Prostate gland (tissue), 2 donors: Measurements from ENCODE around the gene CNDP2. TPM values are rescaled to one million over a fixed set of nuclear protein-coding genes. Genes with fewer than 3 reads are reported as not detected.

Experiments
- DNase-seq: peaks from one replicate; pipeline ENCODE4 v3.0.0-alpha.2; 2019; ENCODE audit warnings: low spot score
- H3K27ac ChIP-seq, 2 donors: fragments of 200-600 bp; sonication (generic); 2 replicates each; pipeline ENCODE4 v1.5.1; 2017 to 2019
- H3K27me3 ChIP-seq: fragments of 200-600 bp; sonication (generic); replicated peaks from 2 replicates; pipeline ENCODE4 v1.5.1; 2019; ENCODE audit not compliant: insufficient read depth
- H3K36me3 ChIP-seq, 2 donors: fragments of 200-600 bp; sonication (generic); 1 replicate in 1 of 2; 2 replicates in 1 of 2; pipeline versions ENCODE4 v1.5.1 to v1.8.1; 2017 to 2019
- H3K4me1 ChIP-seq: fragments of 200-600 bp; sonication (generic); replicated peaks from 2 replicates; pipeline ENCODE4 v1.5.1; 2019
- H3K4me3 ChIP-seq, 2 donors: fragments of 200-600 bp; sonication (generic); 2 replicates each; pipeline ENCODE4 v1.5.1; 2017 to 2019
- H3K9me3 ChIP-seq: fragments of 200-600 bp; sonication (generic); 2 replicates; pipeline ENCODE4 v1.5.1; 2017
- CTCF ChIP-seq, 4 experiments: fragments of 200-600 bp in 2 of 4; fragments of 450-650 bp in 2 of 4; sonication (generic) in 2 of 4; IDR thresholded peaks; 1 replicate in 3 of 4; 2 replicates in 1 of 4; pipeline ENCODE4 v1.5.1; 2016 to 2019; ENCODE audit warnings: antibody characterized with exemption in 4 of 4, mild to moderate bottlenecking in 2 of 4, moderate library complexity in 2 of 4
- POLR2A ChIP-seq: fragments of 450-650 bp; IDR thresholded peaks from one replicate; pipeline ENCODE4 v1.6.1; 2016; ENCODE audit warnings: antibody characterized with exemption, mild to moderate bottlenecking
- POLR2AphosphoS5 ChIP-seq: sonication (generic); formaldehyde crosslinking; IDR thresholded peaks from one replicate; pipeline ENCODE4 v1.6.1; 2017; ENCODE audit warnings: antibody characterized with exemption
- WGBS: methylation state at CpG from one replicate; pipeline ENCODE4 v1.1.5; 2018; 5-methylcytosine and 5-hydroxymethylcytosine counted together
- intact Hi-C: fragments of 100-400 bp; cut with DNase I; formaldehyde crosslinking; loops from one replicate; pipeline ENCODE4 v1.14.2; 2022
- total RNA-seq, 2 donors: library from RNA; depleted of rRNA; stranded (reverse); fragments of >200 nt; gene quantifications; one replicate each; pipeline ENCODE4 v1.1.0, GENCODE V29; 2016

CNDP2 gene
- total RNA-seq, 2 donors from 2014 or later: 144 to 294 TPM

GRCh38 chr18:74507927-74508326, 11.8 kb downstream of the CNDP2 start:
- Histone ChIP-seq H3K27me3 (no peaks in the 10 kb centered on the region), H3K36me3 (peaks cover 0 to 8% of the 10 kb centered on the region in 2 donors), H3K9me3 (no peaks in the 10 kb centered on the region), H3K27ac (no peak overlapping the region), H3K4me1 (no peaks in the 10 kb centered on the region), H3K4me3 (no peak overlapping the region)
- no peak for TF ChIP-seq POLR2AphosphoS5
- no peak for TF ChIP-seq CTCF (IDR thresholded peaks at IDR 0.05)
- TF ChIP-seq POLR2A: no peak
- WGBS: 88% methylated on average over 14 of the region's 14 CpGs
- no peak for DNase-seq
- intact Hi-C loops: no loop called here

- no peaks in the 10 kb centered on the region for H3K4me1 ChIP-seq
- TF ChIP-seq POLR2A: no peak
- no peak for TF ChIP-seq POLR2AphosphoS5
- TF ChIP-seq CTCF (IDR thresholded peaks at IDR 0.05): no peak
- no peak overlapping the region for H3K4me3 ChIP-seq
- intact Hi-C loops: no loop called here
- DNase-seq: no peak
- H3K27ac ChIP-seq: no peak overlapping the region
- H3K27me3 ChIP-seq: no peaks in the 10 kb centered on the region
- H3K36me3 ChIP-seq: peaks cover 0 to 8% of the 10 kb centered on the region in 2 donors
- H3K9me3 ChIP-seq: no peaks in the 10 kb centered on the region
- WGBS: 82% methylated on average over 9 of the region's 9 CpGs
Measured at GRCh38 chr18:74508366-74508765, 12.2 kb downstream of the CNDP2 start.

- no peaks in the 10 kb centered on the region for H3K27me3 ChIP-seq
- TF ChIP-seq POLR2A: no peak
- TF ChIP-seq POLR2AphosphoS5: no peak
- no peak for TF ChIP-seq CTCF (IDR thresholded peaks at IDR 0.05)
- H3K4me1 ChIP-seq: no peaks in the 10 kb centered on the region
- peaks cover 0 to 8% of the 10 kb centered on the region in 2 donors for H3K36me3 ChIP-seq
- 79% methylated on average over 11 of the region's 11 CpGs for WGBS
- no peak overlapping the region for H3K27ac ChIP-seq
- no peaks in the 10 kb centered on the region for H3K9me3 ChIP-seq
- intact Hi-C loops: no loop called here
- no peak for DNase-seq
- no peak overlapping the region for H3K4me3 ChIP-seq
Measured at GRCh38 chr18:74508821-74509225, 12.7 kb downstream of the CNDP2 start.

- Histone ChIP-seq H3K4me3 (no peak overlapping the region), H3K27ac (no peak overlapping the region), H3K4me1 (no peaks in the 10 kb centered on the region), H3K27me3 (no peaks in the 10 kb centered on the region), H3K36me3 (peaks cover 0 to 8% of the 10 kb centered on the region in 2 donors), H3K9me3 (no peaks in the 10 kb centered on the region)
- intact Hi-C loops: no loop called here
- no peak for TF ChIP-seq POLR2AphosphoS5
- no peak for TF ChIP-seq POLR2A
- DNase-seq: no peak
- 87% methylated on average over 29 of the region's 29 CpGs for WGBS
Measured at GRCh38 chr18:74509856-74510769, 13.9 kb downstream of the CNDP2 start.

GRCh38 chr18:74510770-74511095, 14.6 kb downstream of the CNDP2 start:
- intact Hi-C loops: no loop called here
- Histone ChIP-seq H3K36me3 (peaks cover 0 to 14% of the 10 kb centered on the region in 2 donors), H3K27me3 (no peaks in the 10 kb centered on the region), H3K4me1 (no peaks in the 10 kb centered on the region), H3K27ac (no peak overlapping the region), H3K4me3 (no peak overlapping the region), H3K9me3 (no peaks in the 10 kb centered on the region)
- WGBS: 84% methylated on average over 12 of the region's 12 CpGs
- TF ChIP-seq POLR2A: no peak
- TF ChIP-seq CTCF (IDR thresholded peaks at IDR 0.05): no peak
- no peak for TF ChIP-seq POLR2AphosphoS5
- DNase-seq: no peak
